Ovary (tissue), 9 donors: ENCODE results near the gene NAGPA. TPM values are rescaled to one million over a fixed set of nuclear protein-coding genes. Genes with fewer than 3 reads are reported as not detected.

ENCODE experiments used
- DNase-seq, 5 donors: peaks; one replicate each; pipeline ENCODE4 v3.0.0-alpha.2; 2019 to 2020
- H3K27ac ChIP-seq, 2 donors: fragments of 200-600 bp; one replicate each; pipeline versions ENCODE4 v1.5.1 to v1.8.0; 2019 to 2022
- H3K27me3 ChIP-seq: fragments of 200-600 bp; one replicate; pipeline ENCODE4 v1.8.0; 2022
- H3K36me3 ChIP-seq: fragments of 200-600 bp; sonication (generic); one replicate; pipeline ENCODE4 v1.5.1; 2019
- H3K4me1 ChIP-seq: one replicate; pipeline ENCODE4 v1.8.1; 2013; ENCODE audit warnings: mild to moderate bottlenecking, moderate library complexity; ENCODE audit not compliant: insufficient read depth
- H3K4me3 ChIP-seq: fragments of 200-600 bp; sonication (generic); one replicate; pipeline ENCODE4 v1.5.1; 2017
- H3K9me3 ChIP-seq, 2 donors: fragments of 200-600 bp in 1 of 2; sonication (generic) in 1 of 2; one replicate each; pipeline versions ENCODE4 v1.5.1 to v1.8.1; 2013 to 2019; ENCODE audit warnings: mild to moderate bottlenecking in 1 of 2, moderate library complexity in 1 of 2
- EP300 ChIP-seq: sonication (generic); formaldehyde crosslinking; IDR thresholded peaks from one replicate; pipeline ENCODE4 v1.6.1; 2017; ENCODE audit warnings: antibody characterized with exemption
- POLR2A ChIP-seq: fragments of 450-650 bp; IDR thresholded peaks from one replicate; pipeline ENCODE4 v1.6.1; 2017; ENCODE audit warnings: antibody characterized with exemption, mild to moderate bottlenecking, moderate library complexity
- WGBS, 3 donors: extraction: QIAGEN DNeasy Blood & Tissue Kit in 1 of 3; methylation state at CpG; one replicate each; pipeline versions ENCODE4 v1.1.5 to v1.1.7; 2013 to 2017; 5-methylcytosine and 5-hydroxymethylcytosine counted together
- intact Hi-C, 4 donors: fragments of 100-400 bp; cut with DNase I; formaldehyde crosslinking; loops; one replicate each; pipeline versions ENCODE4 v1.11.0 to v1.15.1; 2022 to 2023
- polyA plus RNA-seq, 2 donors: library from polyadenylated mRNA; stranded (reverse); fragments of 200-250 nt in 1 of 2; fragments of 350-450 nt in 1 of 2; fragmentation: Illumina TruSeq in 1 of 2; extraction: RNeasy Lipid Tissue Mini Kit (QIAGEN cat#74804) in 1 of 2; gene quantifications; one replicate each; pipeline ENCODE4 v1.2.3, GENCODE V29; 2013 to 2014
- total RNA-seq, 7 donors: library from RNA; depleted of rRNA in 2 of 7; stranded (reverse); fragments of >200 nt in 2 of 7; fragmentation: NEBNext Ultra II Directional in 3 of 7; extraction: Animal tissue kit (Norgen Biotek cat#: 25700) in 3 of 7; gene quantifications; one replicate each; pipeline versions ENCODE4 v1.1.0 to v1.2.4, GENCODE V29; 2016 to 2023
- TF ChIP-seq, protein P1 (sequence below), 3 donors: fragments of 450-650 bp in 2 of 3; fragments of 200-600 bp in 1 of 3; IDR thresholded peaks; one replicate each; pipeline versions ENCODE4 v1.5.1 to v1.8.0; 2016 to 2022; ENCODE audit warnings: antibody characterized with exemption in 3 of 3, mild to moderate bottlenecking in 1 of 3
- donor health status: DM: no; HTN: no; CAD: no; lungs with moderate emphysema.
- donor health status: DM: no; HTN: no; CAD: no.
- donor health status: Bipolar disorder and iron deficiency.
- donor health status: DM: yes; HTN: yes; CAD: no.
- donor health status: DM: no; HTN: no; CAD: no.
- donor health status: DM: yes; HTN: yes; CAD: no.

Gene NAGPA
- total and polyA plus RNA-seq, 9 donors = 2.9 to 14.8 (median 7.1) TPM

DNA sequence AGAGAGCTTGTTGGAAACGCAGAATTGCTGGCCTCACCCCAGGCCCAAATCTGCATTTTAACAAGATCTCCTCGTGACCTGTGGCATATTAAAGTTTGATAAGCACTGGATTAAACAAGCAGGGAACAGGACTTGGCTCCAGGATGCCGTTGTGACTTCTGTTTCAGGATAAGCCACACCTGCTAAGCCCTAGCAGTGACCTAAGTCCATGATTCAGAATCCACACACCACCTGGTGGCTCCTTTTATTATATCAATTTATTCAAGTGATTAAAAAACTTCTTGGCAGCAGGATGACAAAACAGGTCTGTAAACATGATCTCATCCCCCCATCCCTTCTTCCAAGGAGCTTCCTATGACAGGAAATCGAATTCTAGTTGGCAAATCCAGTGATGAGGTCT, 9.1 kb downstream of the NAGPA start:
- Histone ChIP-seq H3K27ac (no peak overlapping the region), H3K4me1 (peaks cover 1% of the 10 kb centered on the region), H3K27me3 (no peaks in the 10 kb centered on the region), H3K4me3 (no peak overlapping the region), H3K36me3 (no peaks in the 10 kb centered on the region), H3K9me3 (no peaks in the 10 kb centered on the region)
- 35 to 49% (median 40%) methylated on average over 4 of the region's 4 CpGs for WGBS, 3 donors
- TF ChIP-seq POLR2A = no peak
- no peak for TF ChIP-seq EP300
- TF ChIP-seq, protein P1, sequence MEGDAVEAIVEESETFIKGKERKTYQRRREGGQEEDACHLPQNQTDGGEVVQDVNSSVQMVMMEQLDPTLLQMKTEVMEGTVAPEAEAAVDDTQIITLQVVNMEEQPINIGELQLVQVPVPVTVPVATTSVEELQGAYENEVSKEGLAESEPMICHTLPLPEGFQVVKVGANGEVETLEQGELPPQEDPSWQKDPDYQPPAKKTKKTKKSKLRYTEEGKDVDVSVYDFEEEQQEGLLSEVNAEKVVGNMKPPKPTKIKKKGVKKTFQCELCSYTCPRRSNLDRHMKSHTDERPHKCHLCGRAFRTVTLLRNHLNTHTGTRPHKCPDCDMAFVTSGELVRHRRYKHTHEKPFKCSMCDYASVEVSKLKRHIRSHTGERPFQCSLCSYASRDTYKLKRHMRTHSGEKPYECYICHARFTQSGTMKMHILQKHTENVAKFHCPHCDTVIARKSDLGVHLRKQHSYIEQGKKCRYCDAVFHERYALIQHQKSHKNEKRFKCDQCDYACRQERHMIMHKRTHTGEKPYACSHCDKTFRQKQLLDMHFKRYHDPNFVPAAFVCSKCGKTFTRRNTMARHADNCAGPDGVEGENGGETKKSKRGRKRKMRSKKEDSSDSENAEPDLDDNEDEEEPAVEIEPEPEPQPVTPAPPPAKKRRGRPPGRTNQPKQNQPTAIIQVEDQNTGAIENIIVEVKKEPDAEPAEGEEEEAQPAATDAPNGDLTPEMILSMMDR (IDR thresholded peaks at IDR 0.05) = no peak
- DNase-seq = no peak
- intact Hi-C loops = loop anchor here in 1 of 4 donors (10.0 kb wide), 1 partner anchor 60 kb away; no protein-coding TSS in a partner anchor

DNA sequence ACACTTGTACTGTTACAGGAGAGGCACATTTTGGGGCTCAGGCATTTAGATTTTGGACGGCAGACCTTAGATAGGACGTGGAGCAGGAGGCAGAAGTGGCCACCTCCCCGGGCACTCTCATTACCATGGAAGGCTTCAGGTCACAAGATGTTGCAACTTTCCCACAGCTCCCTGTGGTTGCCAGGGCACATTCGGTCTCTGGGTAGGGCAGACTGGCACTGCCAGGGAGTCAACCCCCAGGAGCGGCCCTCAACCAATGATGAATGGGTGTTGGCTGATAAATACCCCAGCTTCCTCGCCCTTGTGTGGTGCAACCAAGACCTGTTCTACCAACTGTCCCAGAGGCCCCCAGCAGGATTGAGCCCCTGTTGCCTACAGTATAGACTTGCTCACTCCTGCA, 11.2 kb downstream of the NAGPA start:
- Histone ChIP-seq H3K27me3 (no peaks in the 10 kb centered on the region), H3K4me3 (no peak overlapping the region), H3K36me3 (no peaks in the 10 kb centered on the region), H3K27ac (no peak overlapping the region), H3K9me3 (no peaks in the 10 kb centered on the region), H3K4me1 (peaks cover 5% of the 10 kb centered on the region)
- intact Hi-C loops = loop anchor here in 1 of 4 donors (10.0 kb wide), 1 partner anchor 58 kb away; no protein-coding TSS in a partner anchor
- no peak for DNase-seq
- 83% methylated on average over 6 of the region's 6 CpGs for WGBS, 3 donors
- TF ChIP-seq, protein P1 (IDR thresholded peaks at IDR 0.05) = no peak
- TF ChIP-seq POLR2A (no peak), EP300 (no peak)

DNA sequence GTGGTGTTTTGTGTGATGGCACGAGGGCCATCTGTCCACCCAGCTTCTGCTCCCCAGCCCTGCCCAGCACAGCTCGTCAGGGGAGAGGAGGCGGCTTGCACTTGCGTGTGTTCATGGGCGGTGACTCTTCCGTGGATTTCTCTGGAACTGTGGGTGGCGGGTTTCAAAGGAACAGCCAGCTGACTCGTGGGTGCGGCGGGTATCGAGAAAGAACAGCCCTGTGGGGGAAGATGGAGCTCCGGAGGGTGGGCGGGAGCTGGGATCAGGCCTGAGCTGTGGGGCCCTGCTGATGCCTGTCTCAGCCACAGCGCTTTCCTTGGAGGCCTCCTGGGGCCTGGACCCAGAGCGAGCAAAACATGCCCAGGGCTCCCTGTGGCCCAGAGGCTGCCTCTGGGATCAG, 13.2 kb downstream of the NAGPA start:
- no peaks in the 10 kb centered on the region for H3K36me3 ChIP-seq
- H3K4me3 ChIP-seq = no peak overlapping the region
- H3K4me1 ChIP-seq = peaks cover 5% of the 10 kb centered on the region
- TF ChIP-seq POLR2A (no peak), EP300 (no peak)
- TF ChIP-seq, protein P1 (IDR thresholded peaks at IDR 0.05) = no peak
- no peaks in the 10 kb centered on the region for H3K27me3 ChIP-seq
- 69 to 85% (median 80%) methylated on average over 14 to 15 of the region's 15 CpGs for WGBS, 3 donors
- intact Hi-C loops = loop anchor here in 1 of 4 donors (10.0 kb wide), 1 partner anchor 56 kb away; no protein-coding TSS in a partner anchor
- no peak overlapping the region for H3K27ac ChIP-seq
- H3K9me3 ChIP-seq = no peaks in the 10 kb centered on the region
- no peak for DNase-seq

DNA sequence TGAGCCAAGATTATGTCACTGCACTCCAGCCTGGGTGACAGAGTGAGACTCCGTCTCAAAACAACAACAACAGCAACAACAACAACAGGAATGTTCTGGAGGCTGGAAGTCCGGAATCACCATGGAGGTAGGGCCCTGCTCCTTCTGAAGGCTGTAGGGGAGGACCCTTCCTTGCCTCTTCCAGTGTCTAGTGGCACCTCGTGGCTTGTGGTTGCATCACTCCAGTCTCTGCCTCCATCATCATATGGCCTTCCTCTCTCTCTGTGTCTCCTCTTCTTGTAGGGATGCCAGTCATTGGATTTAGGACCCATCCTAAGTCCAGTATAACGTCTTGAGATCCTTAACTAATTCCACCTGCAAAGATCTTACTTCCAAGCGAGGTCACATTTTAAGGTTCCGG, 14.0 kb downstream of the NAGPA start:
- Histone ChIP-seq H3K27ac (peak overlapping the region in 1 of 2 donors; percentile 16), H3K36me3 (no peaks in the 10 kb centered on the region), H3K4me3 (no peak overlapping the region), H3K9me3 (no peaks in the 10 kb centered on the region), H3K4me1 (peaks cover 5% of the 10 kb centered on the region), H3K27me3 (no peaks in the 10 kb centered on the region)
- 84 to 86% (median 84%) methylated on average over 6 of the region's 6 CpGs for WGBS, 3 donors
- intact Hi-C loops = loop anchor here in 1 of 4 donors (10.0 kb wide), 1 partner anchor 55 kb away; no protein-coding TSS in a partner anchor
- no peak for TF ChIP-seq POLR2A
- TF ChIP-seq, protein P1 (IDR thresholded peaks at IDR 0.05) = no peak
- no peak for TF ChIP-seq EP300
- DNase-seq = no peak
